ENCODE data around the gene PROK1.

Gene PROK1

GRCh38 chr1:110490791-110491451, 40.0 kb downstream of the PROK1 start:
- DNase-seq: no peak

GRCh38 chr1:110492573-110492972, 41.6 kb downstream of the PROK1 start:
- no peak for DNase-seq

GRCh38 chr1:110493059-110493699, 42.2 kb downstream of the PROK1 start:
- no peak for DNase-seq

DNA sequence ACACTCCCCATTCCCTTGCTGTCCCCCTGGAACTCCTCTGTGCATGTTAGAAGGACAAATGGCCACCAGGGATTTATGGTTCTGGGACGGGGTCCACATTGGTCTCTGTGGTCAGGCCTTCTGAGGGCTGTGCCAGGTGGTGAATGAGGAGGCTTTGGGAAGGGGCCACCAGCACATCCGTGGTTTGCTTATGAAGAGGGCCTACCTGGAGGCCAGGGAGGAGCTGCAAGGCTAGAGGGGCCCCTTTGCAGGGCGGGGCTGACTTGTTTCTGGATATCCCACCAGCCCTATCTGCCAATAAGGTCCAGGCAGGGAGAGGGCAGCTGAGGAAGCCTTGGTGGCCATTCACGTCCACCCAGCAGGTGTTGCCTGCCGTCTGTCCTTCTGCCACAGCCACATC, 43.1 kb downstream of the PROK1 start:
- no peak for DNase-seq

GRCh38 chr1:110494522-110495406, 43.8 kb downstream of the PROK1 start:
- DNase-seq: no peak

DNA sequence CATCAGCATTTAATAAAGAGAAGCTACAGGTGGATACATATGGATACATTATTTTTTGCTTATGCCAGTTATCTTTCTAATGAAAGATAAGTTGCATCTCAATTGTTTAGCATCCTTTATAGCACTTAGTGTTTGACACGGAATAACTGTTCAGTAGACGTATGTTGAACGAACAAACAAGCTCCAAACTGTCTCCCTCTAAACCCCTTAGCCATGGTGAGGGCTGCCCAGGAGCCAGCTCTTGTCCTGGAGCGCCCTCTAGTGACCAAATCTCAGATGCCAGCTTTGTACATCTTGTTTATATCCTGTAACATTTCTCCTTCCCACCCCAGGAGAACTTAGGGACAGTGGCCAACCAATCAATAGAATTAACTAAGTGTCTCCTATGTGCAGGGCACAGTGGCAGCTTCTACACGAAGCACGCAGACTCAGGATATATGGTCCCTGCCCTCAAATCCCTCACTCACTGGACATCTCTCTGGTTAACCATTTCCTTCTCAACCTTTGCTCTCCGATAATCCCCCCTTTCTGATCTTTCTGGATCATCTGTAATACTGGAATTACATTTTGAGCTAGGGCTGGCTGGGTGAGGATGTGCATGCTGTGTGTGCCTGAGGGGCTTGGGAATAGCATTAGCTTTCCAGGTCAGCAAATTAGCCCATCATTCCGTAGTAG, 45.1 kb downstream of the PROK1 start:
- DNase-seq: peak; percentile 79

DNA sequence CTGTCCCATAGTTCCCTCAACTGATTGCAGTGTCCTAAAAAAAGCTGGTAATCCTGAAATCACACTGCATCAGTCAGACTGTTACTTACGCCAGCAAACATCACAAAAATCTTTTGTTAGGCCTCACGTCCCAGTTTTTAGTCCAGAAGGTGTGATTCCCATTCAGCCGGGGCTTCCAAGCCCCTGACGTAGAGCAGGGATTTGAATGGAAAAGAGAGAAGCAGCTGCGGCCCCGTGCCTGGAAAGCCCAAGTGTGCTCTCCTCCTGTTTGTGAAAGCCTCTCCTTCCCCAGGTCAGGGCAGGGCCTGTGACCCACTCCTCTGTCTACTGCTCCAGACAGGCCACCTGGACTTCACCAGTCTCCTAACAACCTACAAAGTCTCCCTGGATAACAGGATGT, 47.3 kb downstream of the PROK1 start:
- no peak for DNase-seq

GRCh38 chr1:110501488-110502132, 50.7 kb downstream of the PROK1 start:
- DNase-seq: no peak

DNA sequence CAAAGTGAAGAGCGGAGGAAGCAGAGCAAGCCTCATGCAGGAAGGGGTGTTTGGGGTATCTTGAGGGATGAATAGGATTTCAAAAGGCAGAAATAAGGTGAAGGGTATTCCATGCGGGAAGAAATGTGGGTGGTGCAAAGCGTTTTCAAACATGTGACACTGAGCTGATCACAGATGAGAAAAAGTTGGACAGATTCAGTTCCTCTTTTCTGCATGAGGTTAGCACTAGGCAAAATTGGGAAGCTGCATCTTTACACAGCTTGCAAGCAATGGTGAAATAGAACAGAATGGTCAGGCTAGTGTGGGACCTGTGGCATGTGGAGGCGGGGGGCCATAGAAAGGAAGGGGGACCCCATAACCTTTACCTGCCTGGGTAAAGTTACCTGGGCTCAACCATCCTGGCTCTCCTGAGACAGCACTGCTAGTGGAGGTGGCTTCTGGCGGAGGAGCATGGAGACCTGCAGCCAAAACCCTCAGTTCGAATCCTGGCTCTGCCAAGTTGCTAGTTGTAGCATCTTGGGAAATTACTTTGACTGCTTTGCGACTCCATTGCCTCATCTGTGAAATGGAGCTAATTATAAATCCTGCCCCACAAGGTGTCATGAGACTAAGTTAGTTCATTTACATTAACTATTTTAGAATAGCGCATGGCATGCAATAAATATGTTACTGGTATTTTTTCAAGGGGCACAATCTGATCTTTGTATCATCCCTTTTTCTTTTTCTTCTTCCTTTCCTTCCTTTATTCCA, 51.6 kb downstream of the PROK1 start:
- no peak for DNase-seq

GRCh38 chr1:110503471-110503870, 52.5 kb downstream of the PROK1 start:
- no peak for DNase-seq

GRCh38 chr1:110504226-110504625, 53.3 kb downstream of the PROK1 start:
- DNase-seq: no peak

- DNase-seq: no peak
These were observed 54.6 kb downstream of the PROK1 start for GRCh38 chr1:110505596-110505995.

DNA sequence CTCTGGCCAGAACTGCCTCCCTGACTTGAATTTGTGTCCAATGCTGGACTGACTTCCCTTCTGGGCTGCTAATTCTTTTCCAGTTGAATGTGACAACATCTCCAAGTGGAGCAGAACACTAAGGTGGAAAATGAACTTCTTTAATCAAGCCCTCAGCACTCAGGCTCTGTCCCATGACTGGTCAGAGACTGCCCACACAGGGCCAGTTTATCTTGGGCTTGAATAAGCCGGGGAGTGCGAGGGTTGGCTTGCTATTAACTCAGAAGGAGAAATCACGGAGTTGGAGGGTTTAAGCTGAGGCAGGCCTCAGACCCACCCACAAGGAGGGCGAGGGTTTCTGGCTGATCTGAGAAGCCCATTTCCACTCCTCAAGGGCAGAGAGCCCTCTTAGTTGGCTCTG, 55.6 kb downstream of the PROK1 start:
- no peak for DNase-seq

Data from CD4-positive, alpha-beta T cell treated with Interleukin-6 for 4 hours (primary cell).